ENCODE data around the gene NQO2. TPM values are rescaled to one million over a fixed set of nuclear protein-coding genes. Genes with fewer than 3 reads are reported as not detected.

NQO2 gene
- total RNA-seq, 4 donors from 2014 or later = 15.8 to 32.8 (median 27.2) TPM

DNA sequence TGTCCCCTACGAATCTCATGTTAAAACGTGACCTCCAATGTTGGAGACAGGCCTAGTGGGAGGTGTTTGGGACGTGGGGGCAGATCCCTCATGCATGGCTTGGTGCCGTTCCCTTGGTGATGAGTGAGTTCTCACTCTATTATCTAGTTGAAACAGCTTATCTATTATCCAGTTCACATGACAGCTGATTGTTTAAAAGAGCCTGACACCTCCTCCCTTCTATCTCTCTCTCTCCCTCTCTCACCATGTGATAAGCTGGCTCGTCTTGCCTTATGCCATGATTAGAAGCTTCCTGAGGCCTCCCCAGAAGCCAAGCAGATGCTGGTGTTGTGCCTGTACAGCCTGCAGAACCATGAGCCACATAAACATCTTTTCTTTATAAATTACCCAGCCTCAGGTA lies 35.7 kb downstream of the NQO2 start:
- Histone ChIP-seq H3K27me3 (peaks cover 7% of the 10 kb centered on the region), H3K4me1 (no peaks in the 10 kb centered on the region), H3K4me3 (no peak overlapping the region), H3K36me3 (no peaks in the 10 kb centered on the region), H3K27ac (no peak overlapping the region), H3K9me3 (no peaks in the 10 kb centered on the region)
- 62 to 67% methylated on average over 3 to 5 of the region's 5 CpGs for WGBS, 2 donors (ENCODE audit: low coverage in 1 of 2)
- TF ChIP-seq CTCF (IDR thresholded peaks at IDR 0.05) (no peak), EP300 (IDR thresholded peaks at IDR 0.05) (no peak), POLR2A (IDR thresholded peaks at IDR 0.05) (no peak), POLR2AphosphoS5 (IDR thresholded peaks at IDR 0.05) (no peak)
- ATAC-seq = no peak

DNA sequence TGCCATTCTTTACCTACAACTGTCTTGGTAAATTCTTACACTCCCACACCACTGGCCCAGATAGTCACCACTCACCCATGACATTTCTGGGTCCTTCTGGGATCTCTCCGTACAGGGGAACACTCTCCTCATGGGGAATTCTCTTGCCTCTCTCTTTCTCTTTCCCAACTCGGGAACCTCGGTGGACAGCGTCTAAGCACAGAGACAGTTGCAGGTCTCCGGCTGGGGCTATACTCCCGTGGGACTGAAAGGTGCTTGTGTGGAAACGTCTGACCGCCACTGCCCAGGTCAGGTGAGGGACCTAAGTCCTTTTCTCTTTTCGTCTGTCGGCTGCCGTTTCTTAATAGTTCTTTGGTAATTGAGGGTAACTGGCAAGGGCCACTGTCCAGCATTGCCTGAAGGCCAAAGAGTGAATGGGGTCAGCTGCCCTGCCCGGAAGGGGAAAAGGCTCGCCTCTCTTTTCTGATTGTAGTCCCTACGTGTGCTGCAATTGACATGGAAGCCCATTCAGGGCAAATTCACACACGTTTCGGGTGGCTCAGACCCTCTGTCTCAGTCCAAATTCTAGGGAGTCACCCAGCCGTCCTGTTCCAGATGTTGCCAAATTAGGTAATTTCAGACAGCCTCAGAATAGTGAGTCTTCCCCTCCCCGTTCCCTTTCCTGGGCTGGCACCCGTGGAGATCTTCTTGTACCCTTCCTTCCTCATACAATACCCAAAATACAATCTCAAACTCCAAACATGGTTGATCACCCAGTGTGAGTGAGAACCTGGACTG lies 37.4 kb downstream of the NQO2 start:
- TF ChIP-seq POLR2A (IDR thresholded peaks at IDR 0.05) (no peak), EP300 (IDR thresholded peaks at IDR 0.05) (no peak), POLR2AphosphoS5 (IDR thresholded peaks at IDR 0.05) (no peak), CTCF (IDR thresholded peaks at IDR 0.05) (no peak)
- 80% methylated on average over 10 to 14 of the region's 19 CpGs for WGBS, 2 donors (ENCODE audit: low coverage in 1 of 2)
- ATAC-seq = no peak

DNA sequence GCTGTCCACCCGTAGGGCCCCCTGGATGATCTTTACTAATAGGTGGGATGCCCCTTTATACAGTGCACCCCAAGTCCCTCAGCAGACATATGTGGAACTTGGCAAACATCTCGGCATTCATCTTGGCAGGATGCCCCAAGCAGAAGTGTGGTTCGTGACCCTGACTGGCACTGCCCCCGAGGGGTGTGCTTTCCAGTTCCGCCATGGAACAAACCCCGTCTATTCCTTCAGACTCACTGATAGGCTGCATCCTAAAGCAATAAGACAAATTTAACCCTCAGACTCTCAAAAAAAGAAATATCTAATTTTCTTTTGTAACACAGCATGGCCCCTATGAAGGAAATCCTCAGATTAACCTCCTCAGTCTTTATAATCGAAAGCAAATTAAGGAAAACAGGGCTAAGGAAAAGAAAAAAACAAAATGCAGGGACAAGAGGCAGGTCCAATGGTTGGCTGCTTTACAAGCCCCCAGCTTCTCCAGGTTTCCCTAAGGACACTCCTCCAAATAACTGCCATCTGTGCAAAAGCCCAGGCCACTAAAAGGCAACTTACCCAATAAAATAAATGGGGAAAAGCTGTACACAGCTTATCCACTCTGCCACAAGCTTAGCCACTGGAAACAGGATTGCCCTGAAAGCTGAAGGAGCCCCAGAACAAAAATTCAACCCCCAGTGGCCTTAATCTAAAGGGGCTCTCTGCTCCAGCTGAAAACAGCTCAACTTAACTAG lies 38.1 kb downstream of the NQO2 start:
- H3K4me1 ChIP-seq = no peaks in the 10 kb centered on the region
- H3K36me3 ChIP-seq = no peaks in the 10 kb centered on the region
- no peaks in the 10 kb centered on the region for H3K27me3 ChIP-seq
- H3K27ac ChIP-seq = no peak overlapping the region
- no peak for TF ChIP-seq POLR2A (IDR thresholded peaks at IDR 0.05)
- H3K4me3 ChIP-seq = no peak overlapping the region
- ATAC-seq = no peak
- WGBS, 2 donors (ENCODE audit: low coverage in 1 of 2) = 75 to 83% methylated on average over 1 to 6 of the region's 7 CpGs
- no peaks in the 10 kb centered on the region for H3K9me3 ChIP-seq

More for the DNA sequence above, 37.4 kb downstream of the NQO2 start:
- Histone ChIP-seq H3K27me3 (no peaks in the 10 kb centered on the region), H3K36me3 (no peaks in the 10 kb centered on the region), H3K4me3 (no peak overlapping the region), H3K4me1 (no peaks in the 10 kb centered on the region), H3K9me3 (no peaks in the 10 kb centered on the region), H3K27ac (no peak overlapping the region)

DNA sequence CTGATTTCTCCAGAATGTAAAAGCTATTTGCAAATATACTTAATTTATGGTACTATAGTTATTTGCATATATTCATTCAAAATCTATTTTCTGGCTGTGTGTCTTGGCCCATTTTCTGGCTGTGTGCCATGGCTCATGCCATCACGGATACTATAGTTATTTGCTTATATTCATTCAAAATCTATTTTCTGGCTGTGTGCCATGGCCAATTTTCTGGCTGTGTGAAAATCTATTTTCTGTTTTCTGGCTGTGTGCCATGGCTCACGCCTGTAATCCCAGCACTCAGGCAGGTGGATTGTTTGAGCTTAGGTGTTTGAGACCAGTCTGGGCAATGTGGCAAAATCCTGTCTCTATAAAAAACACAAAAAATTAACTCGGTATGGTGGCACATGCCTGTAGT lies 39.7 kb downstream of the NQO2 start:
- Histone ChIP-seq H3K27me3 (no peaks in the 10 kb centered on the region), H3K4me3 (no peak overlapping the region), H3K36me3 (no peaks in the 10 kb centered on the region), H3K9me3 (no peaks in the 10 kb centered on the region), H3K4me1 (no peaks in the 10 kb centered on the region), H3K27ac (no peak overlapping the region)
- 57 to 64% methylated on average over 1 to 2 of the region's 3 CpGs for WGBS, 2 donors (ENCODE audit: low coverage in 1 of 2)
- no peak for ATAC-seq
- TF ChIP-seq POLR2AphosphoS5 (IDR thresholded peaks at IDR 0.05) (no peak), POLR2A (IDR thresholded peaks at IDR 0.05) (no peak), CTCF (IDR thresholded peaks at IDR 0.05) (no peak), EP300 (IDR thresholded peaks at IDR 0.05) (no peak)

DNA sequence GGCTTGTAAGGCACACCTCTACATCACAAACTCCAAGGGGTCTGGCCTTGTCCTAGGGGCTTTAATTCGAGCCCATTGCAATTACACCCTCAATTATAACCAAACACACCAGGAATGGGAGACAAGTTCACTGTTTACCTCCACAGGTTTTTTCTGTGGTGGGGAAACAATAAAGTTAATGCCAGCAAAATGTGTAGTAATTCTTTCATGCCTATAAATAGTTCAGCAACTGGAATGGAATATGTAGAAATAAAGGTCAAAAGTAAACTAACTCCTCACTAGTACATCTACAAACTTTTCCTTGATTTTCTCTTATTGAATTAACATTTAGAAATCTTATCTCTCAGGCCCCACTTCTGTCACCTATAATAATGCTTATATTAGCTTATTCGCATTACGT lies 41.5 kb downstream of the NQO2 start:
- no peaks in the 10 kb centered on the region for H3K9me3 ChIP-seq
- no peak for TF ChIP-seq POLR2A (IDR thresholded peaks at IDR 0.05)
- no peak for TF ChIP-seq EP300 (IDR thresholded peaks at IDR 0.05)
- no peak for TF ChIP-seq CTCF (IDR thresholded peaks at IDR 0.05)
- TF ChIP-seq POLR2AphosphoS5 (IDR thresholded peaks at IDR 0.05) = no peak
- no peak overlapping the region for H3K27ac ChIP-seq
- WGBS, 2 donors (ENCODE audit: low coverage in 1 of 2) = 98 to 100% methylated on average over 3 of the region's 3 CpGs
- no peaks in the 10 kb centered on the region for H3K27me3 ChIP-seq
- H3K4me1 ChIP-seq = no peaks in the 10 kb centered on the region
- ATAC-seq = no peak
- H3K36me3 ChIP-seq = no peaks in the 10 kb centered on the region
- H3K4me3 ChIP-seq = no peak overlapping the region
